Mucosa of rectum (tissue), 2 donors: ENCODE results near the gene ALG1L2.
"Not testable (repeated sequence)": the region's sequence is repeated elsewhere in the genome, so short reads cannot be mapped to it uniquely, and the experiment has no call there.

Experiments
- H3K27ac ChIP-seq, 2 donors: one replicate each; pipeline ENCODE4 v1.7.0; 2013; ENCODE audit warnings: inconsistent platforms in 2 of 2, low read depth in 2 of 2, low read length in 2 of 2
- H3K27me3 ChIP-seq, 2 donors: one replicate each; pipeline ENCODE4 v1.7.0; 2013; ENCODE audit warnings: low read length in 2 of 2; ENCODE audit not compliant: control insufficient read depth in 2 of 2, insufficient read depth in 2 of 2
- H3K36me3 ChIP-seq, 2 donors: one replicate each; pipeline ENCODE4 v1.7.0; 2013; ENCODE audit warnings: low read length in 2 of 2; ENCODE audit not compliant: control insufficient read depth in 2 of 2, insufficient read depth in 2 of 2
- H3K4me1 ChIP-seq, 2 donors: one replicate each; pipeline ENCODE4 v1.7.0; 2013; ENCODE audit warnings: low read length in 2 of 2, mild to moderate bottlenecking in 1 of 2; ENCODE audit not compliant: control insufficient read depth in 2 of 2, insufficient read depth in 2 of 2
- H3K4me3 ChIP-seq, 2 donors: one replicate each; pipeline ENCODE4 v1.7.0; 2013; ENCODE audit warnings: low read length in 2 of 2
- H3K9ac ChIP-seq, 2 donors: one replicate each; pipeline ENCODE4 v1.7.0; 2013; ENCODE audit warnings: low read length in 2 of 2, low read depth in 1 of 2, mild to moderate bottlenecking in 1 of 2
- H3K9me3 ChIP-seq, 2 donors: one replicate each; pipeline ENCODE4 v1.7.0; 2013; ENCODE audit warnings: low read length in 2 of 2; ENCODE audit not compliant: control insufficient read depth in 2 of 2
- donor health status: healthy.
- donor health status: Normal muscosa, but diverticular disease.

ALG1L2 gene, protein sequence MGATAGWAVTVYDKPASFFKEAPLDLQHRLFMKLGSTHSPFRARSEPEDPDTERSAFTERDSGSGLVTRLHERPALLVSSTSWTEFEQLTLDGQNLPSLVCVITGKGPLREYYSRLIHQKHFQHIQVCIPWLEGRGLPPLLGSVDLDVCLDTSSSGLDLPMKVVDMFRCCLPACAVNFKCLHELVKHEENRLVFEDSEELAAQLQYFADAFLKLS

DNA sequence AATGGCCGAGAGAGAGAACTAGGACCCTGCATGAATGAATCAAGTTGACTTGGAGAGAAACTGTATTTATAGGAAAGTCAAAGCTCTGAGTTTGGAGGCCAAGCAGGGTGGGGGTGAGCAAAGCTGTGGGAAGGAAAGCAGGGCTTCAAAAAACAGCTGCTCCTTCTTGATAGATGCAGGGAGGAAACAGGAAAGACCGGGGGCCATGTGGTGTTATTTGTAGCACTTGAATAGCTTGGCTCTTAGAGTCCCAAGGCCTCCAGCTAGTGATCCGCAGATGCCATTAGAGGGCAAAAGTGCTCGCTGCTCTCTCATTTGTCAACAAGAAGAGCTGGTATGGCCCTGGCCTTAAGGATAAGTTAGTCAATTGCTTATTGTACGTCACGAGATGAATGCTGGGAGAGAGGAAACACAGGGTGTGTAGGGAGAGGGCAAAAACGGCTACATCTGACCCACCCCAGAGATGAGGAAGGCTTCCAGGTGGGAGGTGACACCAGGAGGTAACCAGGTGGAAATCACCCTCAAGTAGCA is at the start of gene ALG1L2:
TSS of gene ALG1L2 (plus strand) at position 481 of the 531 bp plus-strand sequence. CDS start 186 bp downstream, outside the sequence.
- Histone ChIP-seq H3K4me1 (no peaks in the 10 kb centered on the region), H3K36me3 (no peaks in the 10 kb centered on the region), H3K4me3 (no peak within 1 kb of the TSS), H3K9ac (no peak within 1 kb of the TSS), H3K27me3 (no peaks in the 10 kb centered on the region), H3K9me3 (no peaks in the 10 kb centered on the region), H3K27ac (no peak within 1 kb of the TSS)

GRCh38 chr3:130037126-130037815 is 44.4 kb upstream of the ALG1L2 start:
- H3K9ac ChIP-seq, H3K4me1 ChIP-seq, H3K36me3 ChIP-seq, H3K4me3 ChIP-seq, H3K27ac ChIP-seq, H3K27me3 ChIP-seq, H3K9me3 ChIP-seq: not testable (repeated sequence)

DNA sequence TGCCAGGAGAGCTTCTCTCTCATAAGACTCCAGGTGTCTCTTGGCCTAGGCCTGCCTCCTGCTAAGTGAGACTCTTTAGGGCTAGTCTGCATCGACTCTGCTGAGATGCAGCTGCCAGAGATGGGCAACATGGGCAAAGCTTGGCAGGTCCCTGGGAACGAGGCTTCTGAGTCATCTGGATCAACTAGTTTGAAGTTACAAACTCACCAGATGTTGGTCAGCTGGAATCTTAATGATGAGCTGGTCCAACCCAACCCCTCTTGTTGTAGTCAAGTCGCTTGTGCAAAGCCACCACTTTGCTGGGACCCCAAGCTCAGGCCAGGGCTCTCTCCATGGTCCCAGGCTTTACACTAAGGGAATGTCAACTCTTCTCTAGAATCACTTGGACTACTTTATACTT is 38.9 kb upstream of the ALG1L2 start:
- not testable (repeated sequence) for H3K36me3 ChIP-seq, H3K27me3 ChIP-seq, H3K27ac ChIP-seq, H3K4me3 ChIP-seq, H3K4me1 ChIP-seq, H3K9ac ChIP-seq, H3K9me3 ChIP-seq

DNA sequence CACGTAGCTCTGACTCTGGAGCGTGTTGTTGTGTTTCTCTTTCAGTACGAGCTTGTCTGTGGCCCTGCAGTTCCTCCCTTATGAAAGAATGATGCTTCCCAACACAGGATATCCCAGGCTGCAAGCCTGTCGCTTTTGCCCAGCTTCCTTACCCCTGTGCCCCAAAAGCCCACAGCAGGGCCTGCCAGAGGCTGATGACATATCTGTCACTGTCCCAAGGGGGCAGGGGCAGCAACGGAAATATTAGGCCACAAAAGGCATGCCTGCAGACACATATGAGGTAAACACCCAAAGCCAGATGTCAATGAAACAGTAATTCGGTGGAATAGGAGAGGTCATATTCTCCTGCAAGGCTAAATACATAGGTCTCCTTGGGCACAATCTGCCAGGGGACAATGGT is 38.0 kb upstream of the ALG1L2 start:
- not testable (repeated sequence) for H3K4me1 ChIP-seq, H3K36me3 ChIP-seq, H3K27me3 ChIP-seq, H3K9ac ChIP-seq, H3K4me3 ChIP-seq, H3K27ac ChIP-seq, H3K9me3 ChIP-seq

- Histone ChIP-seq H3K4me1 (no peaks in the 10 kb centered on the region), H3K9ac (no peak overlapping the region), H3K27me3 (no peaks in the 10 kb centered on the region), H3K9me3 (peaks cover 0 to 2% of the 10 kb centered on the region in 2 donors), H3K27ac (no peak overlapping the region), H3K4me3 (no peak overlapping the region), H3K36me3 (no peaks in the 10 kb centered on the region)
These were observed 37.3 kb upstream of the ALG1L2 start for GRCh38 chr3:130044370-130044769.

GRCh38 chr3:130048726-130049125 is 32.9 kb upstream of the ALG1L2 start:
- Histone ChIP-seq H3K27me3 (no peaks in the 10 kb centered on the region), H3K27ac (no peak overlapping the region), H3K4me3 (no peak overlapping the region), H3K9ac (no peak overlapping the region), H3K9me3 (peaks cover 0 to 2% of the 10 kb centered on the region in 2 donors), H3K36me3 (no peaks in the 10 kb centered on the region), H3K4me1 (no peaks in the 10 kb centered on the region)

DNA sequence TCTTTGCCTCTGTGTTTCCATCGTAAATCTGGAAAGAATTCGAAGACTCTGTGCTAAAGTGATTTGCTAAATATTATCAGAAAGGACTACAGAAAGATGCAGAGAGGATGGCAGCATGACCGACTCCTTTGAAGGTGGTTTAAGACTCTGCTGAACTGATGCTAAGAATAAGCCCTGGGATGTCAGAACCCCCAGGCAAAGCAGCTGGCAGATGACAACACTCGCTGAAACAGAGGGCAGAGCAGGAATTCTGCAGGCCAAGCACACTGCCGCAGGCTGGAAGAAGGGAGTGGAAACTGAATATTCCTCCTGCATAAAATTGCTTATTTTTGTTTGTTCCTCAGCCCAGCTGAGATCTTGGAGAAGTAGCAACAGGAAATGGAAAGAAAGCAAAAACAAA is 29.3 kb upstream of the ALG1L2 start:
- not testable (repeated sequence) for H3K27me3 ChIP-seq, H3K4me3 ChIP-seq, H3K9ac ChIP-seq, H3K9me3 ChIP-seq, H3K36me3 ChIP-seq, H3K27ac ChIP-seq, H3K4me1 ChIP-seq

- H3K27ac ChIP-seq, H3K36me3 ChIP-seq, H3K4me3 ChIP-seq, H3K9ac ChIP-seq, H3K9me3 ChIP-seq, H3K4me1 ChIP-seq, H3K27me3 ChIP-seq: not testable (repeated sequence)
These were observed 28.7 kb upstream of the ALG1L2 start for GRCh38 chr3:130052965-130053364.

DNA sequence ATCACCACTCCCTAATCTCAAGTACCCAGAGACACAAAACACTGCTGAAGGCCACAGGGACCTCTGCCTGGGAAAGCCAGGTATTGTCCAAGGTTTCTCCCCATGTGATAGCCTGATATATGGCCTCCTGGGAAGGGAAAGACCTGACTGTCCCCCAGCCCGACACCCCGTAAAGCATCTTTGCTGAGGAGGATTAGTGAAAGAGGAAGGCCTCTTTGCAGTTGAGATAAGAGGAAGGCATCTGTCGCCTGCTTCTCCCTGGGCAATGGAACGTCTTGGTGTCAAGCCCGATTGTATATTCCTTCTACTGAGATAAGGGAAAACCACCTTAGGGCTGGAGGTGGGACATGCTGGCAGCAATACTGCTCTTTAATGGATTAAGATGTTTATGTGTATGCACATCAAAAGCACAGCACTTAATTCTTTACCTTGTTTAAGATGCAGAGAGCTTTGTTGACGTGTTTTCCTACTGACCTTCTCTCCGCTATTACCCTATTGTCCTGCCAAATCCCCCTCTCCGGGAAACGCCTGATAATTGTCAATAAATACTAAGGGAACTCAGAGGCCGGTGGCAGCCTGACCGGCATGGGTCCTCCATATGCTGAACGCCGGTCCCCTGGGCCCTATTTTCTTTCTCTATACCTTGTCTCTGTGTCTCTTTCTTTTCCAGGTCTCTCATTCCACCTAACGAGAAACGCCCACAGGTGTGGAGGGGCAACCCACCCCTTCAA is 23.9 kb upstream of the ALG1L2 start:
- H3K36me3 ChIP-seq, H3K27me3 ChIP-seq, H3K9ac ChIP-seq, H3K9me3 ChIP-seq, H3K27ac ChIP-seq, H3K4me1 ChIP-seq, H3K4me3 ChIP-seq: not testable (repeated sequence)

DNA sequence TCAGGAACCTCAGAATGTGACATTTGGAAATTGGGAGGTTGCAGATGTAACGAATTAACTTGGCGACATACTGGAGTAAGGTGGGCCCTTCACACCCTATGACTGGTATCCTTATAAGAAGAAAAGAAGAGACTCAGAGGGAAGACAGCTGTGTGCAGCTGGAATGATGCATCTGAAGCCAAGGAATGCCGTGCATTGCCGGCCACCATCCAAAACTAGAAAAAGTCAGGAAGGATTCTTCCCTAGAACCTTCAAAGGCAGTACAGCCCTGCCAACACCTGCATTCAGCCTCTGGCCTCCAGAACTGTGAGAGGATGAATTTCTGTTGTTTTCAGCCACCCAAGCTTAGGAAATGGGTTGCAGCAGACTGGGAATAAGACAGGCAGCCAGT is 23.4 kb upstream of the ALG1L2 start:
- not testable (repeated sequence) for H3K4me1 ChIP-seq, H3K36me3 ChIP-seq, H3K27ac ChIP-seq, H3K4me3 ChIP-seq, H3K27me3 ChIP-seq, H3K9me3 ChIP-seq, H3K9ac ChIP-seq
